H1 (cell line): Measurements from ENCODE around the gene TAF10. TPM values are rescaled to one million over a fixed set of nuclear protein-coding genes. Genes with fewer than 3 reads are reported as not detected.

Experiments used
- BACH1 ChIP-seq: IDR thresholded peaks from 2 replicates; pipeline ENCODE4 v1.6.1; 2012; ENCODE audit warnings: low read length, improper control_type of control experiment
- CEBPB ChIP-seq: IDR thresholded peaks from 2 replicates; pipeline ENCODE4 v1.6.1; 2012; ENCODE audit warnings: low read depth, low read length
- EP300 ChIP-seq, 2 experiments: IDR thresholded peaks; 1 replicate in 1 of 2; 2 replicates in 1 of 2; pipeline ENCODE4 v1.6.1; 2011 to 2012; ENCODE audit warnings: low read depth in 2 of 2, low read length in 2 of 2, mild to moderate bottlenecking in 2 of 2, borderline replicate concordance in 1 of 2, inconsistent platforms in 1 of 2, moderate library complexity in 1 of 2
- GTF2F1 ChIP-seq: IDR thresholded peaks from 2 replicates; pipeline ENCODE4 v1.6.1; 2012; ENCODE audit warnings: low read depth, low read length, improper control_type of control experiment, borderline replicate concordance
- JUN ChIP-seq: IDR thresholded peaks from 2 replicates; pipeline ENCODE4 v1.6.1; 2011; ENCODE audit warnings: low read depth, mild to moderate bottlenecking, improper control_type of control experiment, low read length
- NRF1 ChIP-seq: IDR thresholded peaks from 2 replicates; pipeline ENCODE4 v1.6.1; 2011; ENCODE audit warnings: mild to moderate bottlenecking, low read depth, low read length, improper control_type of control experiment
- RAD21 ChIP-seq, 2 experiments: IDR thresholded peaks in 1 of 2; conservative IDR thresholded peaks in 1 of 2; 2 replicates each; pipeline ENCODE4 v1.6.1; 2011; ENCODE audit warnings: low read depth in 2 of 2, low read length in 2 of 2, improper control_type of control experiment in 1 of 2, inconsistent platforms in 1 of 2, mild to moderate bottlenecking in 1 of 2, moderate library complexity in 1 of 2
- SP1 ChIP-seq: IDR thresholded peaks from 2 replicates; pipeline ENCODE4 v1.6.1; 2011; ENCODE audit warnings: low read depth, low read length
- TEAD4 ChIP-seq: IDR thresholded peaks from 2 replicates; pipeline ENCODE4 v1.6.1; 2012; ENCODE audit warnings: low read depth, low read length, inconsistent platforms, mixed read lengths
- polyA plus RNA-seq, 7 experiments: library from polyadenylated mRNA; depleted of rRNA in 3 of 7; stranded (reverse) in 5 of 7; unstranded in 2 of 7; fragments of >200 nt in 5 of 7; fragments of 200-250 nt in 2 of 7; gene quantifications; 1 replicate in 5 of 7; 2 replicates in 1 of 7; 4 replicates in 1 of 7; pipeline versions ENCODE4 v1.2.1 to v1.2.3, GENCODE V29; 2011 to 2013; ENCODE audit warnings: missing spikeins in 2 of 7, mixed read lengths in 2 of 7
- total RNA-seq: library from RNA; stranded (reverse); fragmentation: NEBNext Ultra II Directional; extraction: Animal tissue kit (Norgen Biotek cat#: 25700); gene quantifications from 2 replicates; pipeline ENCODE4 v1.2.1, GENCODE V29; 2021
- TF ChIP-seq, protein P1 (sequence below): IDR thresholded peaks from 2 replicates; pipeline ENCODE4 v1.6.1; 2012; ENCODE audit warnings: low read length, inconsistent platforms

TAF10 gene
- total and polyA plus RNA-seq, 2 of the 8 experiments (the other 6 are each of a cell fraction or from before 2014, with no cell fraction given) = 128 to 213 TPM

GRCh38 chr11:6625832-6626420, 13.9 kb upstream of the TAF10 start (continued):
- TF ChIP-seq RAD21 (IDR thresholded peaks at IDR 0.05 in 1 of 2, conservative IDR thresholded peaks at IDR 0.05 in 1 of 2; ENCODE audit: low read depth in 2 of 2, low read length in 2 of 2) = no peak
- no peak for TF ChIP-seq NRF1
- no peak for TF ChIP-seq TEAD4
- no peak for TF ChIP-seq GTF2F1
- no peak for TF ChIP-seq JUN
- TF ChIP-seq CEBPB = no peak
- TF ChIP-seq, protein P1, sequence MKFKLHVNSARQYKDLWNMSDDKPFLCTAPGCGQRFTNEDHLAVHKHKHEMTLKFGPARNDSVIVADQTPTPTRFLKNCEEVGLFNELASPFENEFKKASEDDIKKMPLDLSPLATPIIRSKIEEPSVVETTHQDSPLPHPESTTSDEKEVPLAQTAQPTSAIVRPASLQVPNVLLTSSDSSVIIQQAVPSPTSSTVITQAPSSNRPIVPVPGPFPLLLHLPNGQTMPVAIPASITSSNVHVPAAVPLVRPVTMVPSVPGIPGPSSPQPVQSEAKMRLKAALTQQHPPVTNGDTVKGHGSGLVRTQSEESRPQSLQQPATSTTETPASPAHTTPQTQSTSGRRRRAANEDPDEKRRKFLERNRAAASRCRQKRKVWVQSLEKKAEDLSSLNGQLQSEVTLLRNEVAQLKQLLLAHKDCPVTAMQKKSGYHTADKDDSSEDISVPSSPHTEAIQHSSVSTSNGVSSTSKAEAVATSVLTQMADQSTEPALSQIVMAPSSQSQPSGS = no peak
- no peak for TF ChIP-seq EP300 (IDR thresholded peaks at IDR 0.05; ENCODE audit: borderline replicate concordance in 1 of 2, low read depth in 2 of 2, low read length in 2 of 2)
- no peak for TF ChIP-seq BACH1
- TF ChIP-seq SP1 = no peak
